Measurements from ENCODE around the gene RIN1. TPM values are rescaled to one million over a fixed set of nuclear protein-coding genes. Genes with fewer than 3 reads are reported as not detected.

RIN1 gene
- total and polyA plus RNA-seq, 2 of the 13 experiments (the other 11 are each of a cell fraction or from before 2014, with no cell fraction given) = 2.4 to 4.1 TPM

- TF ChIP-seq, protein P1, sequence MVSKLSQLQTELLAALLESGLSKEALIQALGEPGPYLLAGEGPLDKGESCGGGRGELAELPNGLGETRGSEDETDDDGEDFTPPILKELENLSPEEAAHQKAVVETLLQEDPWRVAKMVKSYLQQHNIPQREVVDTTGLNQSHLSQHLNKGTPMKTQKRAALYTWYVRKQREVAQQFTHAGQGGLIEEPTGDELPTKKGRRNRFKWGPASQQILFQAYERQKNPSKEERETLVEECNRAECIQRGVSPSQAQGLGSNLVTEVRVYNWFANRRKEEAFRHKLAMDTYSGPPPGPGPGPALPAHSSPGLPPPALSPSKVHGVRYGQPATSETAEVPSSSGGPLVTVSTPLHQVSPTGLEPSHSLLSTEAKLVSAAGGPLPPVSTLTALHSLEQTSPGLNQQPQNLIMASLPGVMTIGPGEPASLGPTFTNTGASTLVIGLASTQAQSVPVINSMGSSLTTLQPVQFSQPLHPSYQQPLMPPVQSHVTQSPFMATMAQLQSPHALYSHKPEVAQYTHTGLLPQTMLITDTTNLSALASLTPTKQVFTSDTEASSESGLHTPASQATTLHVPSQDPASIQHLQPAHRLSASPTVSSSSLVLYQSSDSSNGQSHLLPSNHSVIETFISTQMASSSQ (IDR thresholded peaks at IDR 0.05; ENCODE audit: low read depth) = no peak
- TF ChIP-seq, protein P1 (CRISPR knock-in tag; IDR thresholded peaks at IDR 0.05; ENCODE audit: borderline replicate concordance) = peak; percentile 33; the same call in 1 of the 2 replicates
- TF ChIP-seq ZNF232 (CRISPR knock-in tag; IDR thresholded peaks at IDR 0.05; ENCODE audit: borderline replicate concordance) (peak; percentile 15; the same call in 1 of the 2 replicates), CEBPZ (IDR thresholded peaks at IDR 0.05; ENCODE audit: low read length) (no peak), HIVEP1 (CRISPR knock-in tag; IDR thresholded peaks at IDR 0.05) (no peak), RXRB (CRISPR knock-in tag; IDR thresholded peaks at IDR 0.05; ENCODE audit: borderline replicate concordance) (0 out of 2 replicates have a peak, but pooled peaks have one; percentile 7), ZNF160 (CRISPR knock-in tag; IDR thresholded peaks at IDR 0.05) (no peak), TCF12 (IDR thresholded peaks at IDR 0.05) (no peak), TCF12 (CRISPR knock-in tag; IDR thresholded peaks at IDR 0.05) (0 out of 2 replicates have a peak, but pooled peaks have one; percentile 81), MIER2 (CRISPR knock-in tag; IDR thresholded peaks at IDR 0.05) (peak; percentile 43; the same call in 1 of the 2 replicates)
- TF ChIP-seq, protein P2, sequence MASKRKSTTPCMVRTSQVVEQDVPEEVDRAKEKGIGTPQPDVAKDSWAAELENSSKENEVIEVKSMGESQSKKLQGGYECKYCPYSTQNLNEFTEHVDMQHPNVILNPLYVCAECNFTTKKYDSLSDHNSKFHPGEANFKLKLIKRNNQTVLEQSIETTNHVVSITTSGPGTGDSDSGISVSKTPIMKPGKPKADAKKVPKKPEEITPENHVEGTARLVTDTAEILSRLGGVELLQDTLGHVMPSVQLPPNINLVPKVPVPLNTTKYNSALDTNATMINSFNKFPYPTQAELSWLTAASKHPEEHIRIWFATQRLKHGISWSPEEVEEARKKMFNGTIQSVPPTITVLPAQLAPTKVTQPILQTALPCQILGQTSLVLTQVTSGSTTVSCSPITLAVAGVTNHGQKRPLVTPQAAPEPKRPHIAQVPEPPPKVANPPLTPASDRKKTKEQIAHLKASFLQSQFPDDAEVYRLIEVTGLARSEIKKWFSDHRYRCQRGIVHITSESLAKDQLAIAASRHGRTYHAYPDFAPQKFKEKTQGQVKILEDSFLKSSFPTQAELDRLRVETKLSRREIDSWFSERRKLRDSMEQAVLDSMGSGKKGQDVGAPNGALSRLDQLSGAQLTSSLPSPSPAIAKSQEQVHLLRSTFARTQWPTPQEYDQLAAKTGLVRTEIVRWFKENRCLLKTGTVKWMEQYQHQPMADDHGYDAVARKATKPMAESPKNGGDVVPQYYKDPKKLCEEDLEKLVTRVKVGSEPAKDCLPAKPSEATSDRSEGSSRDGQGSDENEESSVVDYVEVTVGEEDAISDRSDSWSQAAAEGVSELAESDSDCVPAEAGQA (IDR thresholded peaks at IDR 0.05; ENCODE audit: low read depth) = no peak
- TF ChIP-seq, protein P2 (CRISPR knock-in tag; IDR thresholded peaks at IDR 0.05; ENCODE audit: borderline replicate concordance) = 0 out of 2 replicates have a peak, but pooled peaks have one; percentile 30
- TF ChIP-seq, protein P3, sequence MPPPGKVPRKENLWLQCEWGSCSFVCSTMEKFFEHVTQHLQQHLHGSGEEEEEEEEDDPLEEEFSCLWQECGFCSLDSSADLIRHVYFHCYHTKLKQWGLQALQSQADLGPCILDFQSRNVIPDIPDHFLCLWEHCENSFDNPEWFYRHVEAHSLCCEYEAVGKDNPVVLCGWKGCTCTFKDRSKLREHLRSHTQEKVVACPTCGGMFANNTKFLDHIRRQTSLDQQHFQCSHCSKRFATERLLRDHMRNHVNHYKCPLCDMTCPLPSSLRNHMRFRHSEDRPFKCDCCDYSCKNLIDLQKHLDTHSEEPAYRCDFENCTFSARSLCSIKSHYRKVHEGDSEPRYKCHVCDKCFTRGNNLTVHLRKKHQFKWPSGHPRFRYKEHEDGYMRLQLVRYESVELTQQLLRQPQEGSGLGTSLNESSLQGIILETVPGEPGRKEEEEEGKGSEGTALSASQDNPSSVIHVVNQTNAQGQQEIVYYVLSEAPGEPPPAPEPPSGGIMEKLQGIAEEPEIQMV (CRISPR knock-in tag; IDR thresholded peaks at IDR 0.05; ENCODE audit: low read depth) = no peak
Measured at GRCh38 chr11:66312549-66313320, 23.5 kb downstream of the RIN1 start (continued).

All from HepG2 (cell line).